GM10248 (cell line): ENCODE results near the gene SATB2.

ENCODE experiments used
- CTCF ChIA-PET: fragments of 300-600 bp; sonication (Branson Sonifier 250); formaldehyde crosslinking; extraction: SDS; loops from one replicate; lab custom pipeline; 2021; ENCODE audit warnings: antibody characterized with exemption; lab: Yijun Ruan, JAX
- POLR2A ChIA-PET: fragments of 350-650 bp; sonication (Branson Sonifier 250); formaldehyde crosslinking; extraction: SDS; loops from one replicate; lab custom pipeline; 2020; ENCODE audit warnings: antibody characterized with exemption; lab: Yijun Ruan, JAX
- DNase-seq: peaks from one replicate; pipeline ENCODE4 v3.0.0; 2012; ENCODE audit errors: extremely low spot score
- TF ChIP-seq, protein P1 (sequence below): IDR thresholded peaks from 2 replicates; pipeline ENCODE4 v1.5.1; 2012; ENCODE audit warnings: mild to moderate bottlenecking, low read depth; ENCODE audit errors: extremely low read depth, missing control alignments, control extremely low read depth

SATB2 gene

GRCh38 chr2:199459286-199460100 lies 1.8 kb upstream of the SATB2 start:
- TF ChIP-seq, protein P1, sequence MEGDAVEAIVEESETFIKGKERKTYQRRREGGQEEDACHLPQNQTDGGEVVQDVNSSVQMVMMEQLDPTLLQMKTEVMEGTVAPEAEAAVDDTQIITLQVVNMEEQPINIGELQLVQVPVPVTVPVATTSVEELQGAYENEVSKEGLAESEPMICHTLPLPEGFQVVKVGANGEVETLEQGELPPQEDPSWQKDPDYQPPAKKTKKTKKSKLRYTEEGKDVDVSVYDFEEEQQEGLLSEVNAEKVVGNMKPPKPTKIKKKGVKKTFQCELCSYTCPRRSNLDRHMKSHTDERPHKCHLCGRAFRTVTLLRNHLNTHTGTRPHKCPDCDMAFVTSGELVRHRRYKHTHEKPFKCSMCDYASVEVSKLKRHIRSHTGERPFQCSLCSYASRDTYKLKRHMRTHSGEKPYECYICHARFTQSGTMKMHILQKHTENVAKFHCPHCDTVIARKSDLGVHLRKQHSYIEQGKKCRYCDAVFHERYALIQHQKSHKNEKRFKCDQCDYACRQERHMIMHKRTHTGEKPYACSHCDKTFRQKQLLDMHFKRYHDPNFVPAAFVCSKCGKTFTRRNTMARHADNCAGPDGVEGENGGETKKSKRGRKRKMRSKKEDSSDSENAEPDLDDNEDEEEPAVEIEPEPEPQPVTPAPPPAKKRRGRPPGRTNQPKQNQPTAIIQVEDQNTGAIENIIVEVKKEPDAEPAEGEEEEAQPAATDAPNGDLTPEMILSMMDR = no peak
- CTCF ChIA-PET = no interaction called here
- POLR2A ChIA-PET = no interaction called here
- DNase-seq = peak; percentile 49

- TF ChIP-seq, protein P1 = no peak
- peak; percentile 35 for DNase-seq
- ChIA-PET POLR2A (no interaction called here), CTCF (no interaction called here)
These were observed 1.1 kb upstream of the SATB2 start for GRCh38 chr2:199458806-199459285.

- peak; percentile 39 for DNase-seq
- ChIA-PET POLR2A (no interaction called here), CTCF (no interaction called here)
- TF ChIP-seq, protein P1 = no peak
These were observed 468 bp upstream of the SATB2 start for GRCh38 chr2:199458009-199458805.

- TF ChIP-seq, protein P1 = no peak
- ChIA-PET CTCF (no interaction called here), POLR2A (no interaction called here)
- DNase-seq = peak; percentile 19
These were observed 1.2 kb downstream of the SATB2 start for GRCh38 chr2:199456383-199457146.

DNA sequence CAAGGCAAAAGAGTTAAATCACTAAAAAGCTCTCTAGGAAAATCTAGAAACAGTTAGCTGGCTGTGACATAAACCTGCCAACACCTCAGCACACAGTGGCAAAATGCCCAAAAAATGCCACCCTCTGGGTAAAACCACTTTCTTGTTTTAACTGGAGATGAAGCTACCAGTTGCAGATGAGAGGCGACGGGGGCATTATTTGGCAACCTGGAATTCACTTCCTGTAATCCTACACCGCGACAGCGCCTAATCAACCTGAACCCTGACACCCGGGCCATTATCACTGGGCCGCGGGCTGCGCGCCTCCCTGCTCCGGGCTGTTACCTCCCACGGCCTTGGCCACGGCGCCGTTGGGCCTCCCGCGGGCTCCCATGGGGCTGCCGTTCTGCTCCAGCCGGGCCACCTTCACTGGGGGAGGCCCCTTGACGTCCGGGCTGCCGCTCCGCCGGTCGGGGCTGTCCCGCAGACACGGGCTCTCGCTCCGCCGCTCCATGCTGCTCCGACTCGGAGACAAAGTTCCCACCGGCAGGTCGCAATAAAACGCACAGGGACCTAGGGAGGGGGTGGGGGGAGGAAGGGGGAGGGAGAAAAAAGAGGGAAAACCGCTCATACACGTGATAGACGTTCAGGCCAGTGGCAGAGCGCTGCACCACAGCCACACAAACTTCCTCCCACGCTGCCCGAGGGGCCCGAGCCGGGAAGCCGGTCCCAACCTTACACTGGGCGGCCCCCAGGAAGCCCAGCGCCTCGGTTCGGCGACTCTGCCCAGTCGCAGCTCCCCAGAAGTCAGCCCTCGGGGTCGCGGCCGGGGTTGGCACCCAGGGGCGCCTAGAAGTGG lies 2.0 kb downstream of the SATB2 start:
- ChIA-PET POLR2A (no interaction called here), CTCF (no interaction called here)
- DNase-seq = peak; percentile 32
- TF ChIP-seq, protein P1 = no peak
